Retinal pigment epithelial cell (primary cell): ENCODE results near the gene KDM2A.

ENCODE experiments used
- DNase-seq: peaks from one replicate; pipeline ENCODE4 v3.0.0-alpha.2; 2010; ENCODE audit warnings: low read depth
- H3K4me3 ChIP-seq: 2 replicates; pipeline ENCODE4 v1.5.1; 2011; ENCODE audit warnings: mild to moderate bottlenecking, low read length, control low read depth, moderate library complexity
- CTCF ChIP-seq: conservative IDR thresholded peaks from 2 replicates; pipeline ENCODE4 v1.5.1; 2011; ENCODE audit warnings: low read depth, low read length, control low read depth, inconsistent platforms

The KDM2A gene

GRCh38 chr11:67174311-67174710 is 55.2 kb downstream of the KDM2A start:
- DNase-seq = no peak
- H3K4me3 ChIP-seq = no peak overlapping the region
- TF ChIP-seq CTCF = no peak

GRCh38 chr11:67177399-67178281 is 58.6 kb downstream of the KDM2A start:
- no peak overlapping the region for H3K4me3 ChIP-seq
- no peak for DNase-seq
- no peak for TF ChIP-seq CTCF

GRCh38 chr11:67178421-67178820 is 59.4 kb downstream of the KDM2A start:
- no peak for DNase-seq
- TF ChIP-seq CTCF = no peak
- H3K4me3 ChIP-seq = no peak overlapping the region

GRCh38 chr11:67178878-67179277 is 59.8 kb downstream of the KDM2A start:
- no peak overlapping the region for H3K4me3 ChIP-seq
- no peak for TF ChIP-seq CTCF
- no peak for DNase-seq

GRCh38 chr11:67179892-67180490 is 60.9 kb downstream of the KDM2A start:
- TF ChIP-seq CTCF = no peak
- no peak for DNase-seq
- no peak overlapping the region for H3K4me3 ChIP-seq

- H3K4me3 ChIP-seq = no peak overlapping the region
- no peak for DNase-seq
- TF ChIP-seq CTCF = no peak
Measured at GRCh38 chr11:67194096-67194495, 75.0 kb downstream of the KDM2A start.
